Breast epithelium (tissue), 4 donors: ENCODE data around the gene C6orf15. TPM values are rescaled to one million over a fixed set of nuclear protein-coding genes. Genes with fewer than 3 reads are reported as not detected.
A peak's percentile ranks its signal among the peaks of the same experiment; 100 is the strongest.

Source experiments
- DNase-seq, 2 donors: peaks; one replicate each; pipeline ENCODE4 v3.0.0-alpha.2; 2019; ENCODE audit warnings: low spot score in 2 of 2
- H3K27ac ChIP-seq, 2 donors: fragments of 200-600 bp; sonication (generic) in 1 of 2; one replicate each; pipeline ENCODE4 v1.5.1; 2016 to 2019; ENCODE audit warnings: mild to moderate bottlenecking in 1 of 2
- H3K27me3 ChIP-seq, 2 donors: fragments of 200-600 bp; sonication (generic) in 1 of 2; one replicate each; pipeline versions ENCODE4 v1.5.1 to v1.6.0; 2017 to 2019; ENCODE audit warnings: control low read depth in 1 of 2, mild to moderate bottlenecking in 1 of 2
- H3K36me3 ChIP-seq: fragments of 200-600 bp; one replicate; pipeline ENCODE4 v1.5.1; 2019
- H3K4me1 ChIP-seq, 2 donors: fragments of 200-600 bp; sonication (generic); one replicate each; pipeline ENCODE4 v1.5.1; 2016 to 2019; ENCODE audit warnings: control low read depth in 1 of 2
- H3K4me3 ChIP-seq, 3 donors: fragments of 200-600 bp; sonication (generic); 1 replicate in 2 of 3; 2 replicates in 1 of 3; pipeline ENCODE4 v1.5.1; 2016 to 2019; ENCODE audit warnings: mild to moderate bottlenecking in 3 of 3, moderate library complexity in 2 of 3
- H3K9me3 ChIP-seq, 2 donors: fragments of 200-600 bp; sonication (generic) in 1 of 2; one replicate each; pipeline ENCODE4 v1.5.1; 2016 to 2019; ENCODE audit warnings: control low read depth in 1 of 2
- CTCF ChIP-seq, 3 donors: fragments of 450-650 bp; IDR thresholded peaks; one replicate each; pipeline ENCODE4 v1.5.1; 2016 to 2017; ENCODE audit warnings: antibody characterized with exemption in 3 of 3, mild to moderate bottlenecking in 3 of 3, moderate library complexity in 3 of 3
- POLR2A ChIP-seq: fragments of 450-650 bp; IDR thresholded peaks from one replicate; pipeline ENCODE4 v1.6.1; 2016; ENCODE audit warnings: antibody characterized with exemption, mild to moderate bottlenecking, moderate library complexity
- POLR2AphosphoS5 ChIP-seq, 3 donors: sonication (generic); formaldehyde crosslinking; IDR thresholded peaks; one replicate each; pipeline ENCODE4 v1.6.1; 2017; ENCODE audit warnings: antibody characterized with exemption in 3 of 3
- intact Hi-C: fragments of 100-400 bp; cut with DNase I; formaldehyde crosslinking; loops from one replicate; pipeline ENCODE4 v1.15.1; 2023; ENCODE audit warnings: low total_unique reads
- total RNA-seq, 3 donors: library from RNA; depleted of rRNA; stranded (reverse); fragments of >200 nt; gene quantifications; one replicate each; pipeline ENCODE4 v1.1.0, GENCODE V29; 2016

C6orf15 gene
- total RNA-seq, 3 donors from 2014 or later: 0.59 TPM; not detected in 2

GRCh38 chr6:31110825-31111582 is 1.4 kb downstream of the C6orf15 start:
- intact Hi-C loops: no loop called here
- Histone ChIP-seq H3K27me3 (no peaks in the 10 kb centered on the region), H3K36me3 (no peaks in the 10 kb centered on the region), H3K9me3 (no peaks in the 10 kb centered on the region), H3K4me1 (peaks cover 7 to 15% of the 10 kb centered on the region in 2 donors), H3K27ac (no peak overlapping the region), H3K4me3 (no peak overlapping the region)
- no peak for DNase-seq
- TF ChIP-seq POLR2A (no peak), POLR2AphosphoS5 (IDR thresholded peaks at IDR 0.05) (no peak), CTCF (IDR thresholded peaks at IDR 0.05) (no peak)

GRCh38 chr6:31107052-31107451 is 5.3 kb downstream of the C6orf15 start:
- Histone ChIP-seq H3K9me3 (no peaks in the 10 kb centered on the region), H3K4me1 (no peaks in the 10 kb centered on the region), H3K27ac (no peak overlapping the region), H3K4me3 (no peak overlapping the region), H3K27me3 (no peaks in the 10 kb centered on the region), H3K36me3 (no peaks in the 10 kb centered on the region)
- no peak for TF ChIP-seq CTCF (IDR thresholded peaks at IDR 0.05)
- TF ChIP-seq POLR2AphosphoS5 (IDR thresholded peaks at IDR 0.05): no peak
- TF ChIP-seq POLR2A: no peak
- no peak for DNase-seq
- intact Hi-C loops: no loop called here

GRCh38 chr6:31103136-31103535 is 9.2 kb downstream of the C6orf15 start:
- intact Hi-C loops: no loop called here
- Histone ChIP-seq H3K27me3 (no peaks in the 10 kb centered on the region), H3K4me3 (no peak overlapping the region), H3K27ac (peak overlapping the region in 1 of 2 donors; percentile 42), H3K4me1 (no peaks in the 10 kb centered on the region), H3K36me3 (no peaks in the 10 kb centered on the region), H3K9me3 (no peaks in the 10 kb centered on the region)
- DNase-seq: no peak
- TF ChIP-seq POLR2A: no peak
- TF ChIP-seq CTCF (IDR thresholded peaks at IDR 0.05): no peak
- no peak for TF ChIP-seq POLR2AphosphoS5 (IDR thresholded peaks at IDR 0.05)

- H3K4me1 ChIP-seq: peaks cover 0 to 4% of the 10 kb centered on the region in 2 donors
- DNase-seq: no peak
- H3K27ac ChIP-seq: no peak overlapping the region
- H3K9me3 ChIP-seq: no peaks in the 10 kb centered on the region
- TF ChIP-seq POLR2AphosphoS5 (IDR thresholded peaks at IDR 0.05): no peak
- no peak for TF ChIP-seq CTCF (IDR thresholded peaks at IDR 0.05)
- no peak for TF ChIP-seq POLR2A
- H3K27me3 ChIP-seq: no peaks in the 10 kb centered on the region
- H3K36me3 ChIP-seq: no peaks in the 10 kb centered on the region
- H3K4me3 ChIP-seq: no peak overlapping the region
- intact Hi-C loops: no loop called here
These were observed 13.9 kb downstream of the C6orf15 start for GRCh38 chr6:31098449-31098938.

GRCh38 chr6:31096656-31097055 is 15.7 kb downstream of the C6orf15 start:
- H3K4me3 ChIP-seq: no peak overlapping the region
- H3K4me1 ChIP-seq: peaks cover 0 to 4% of the 10 kb centered on the region in 2 donors
- no peak for TF ChIP-seq POLR2A
- no peak for TF ChIP-seq CTCF (IDR thresholded peaks at IDR 0.05)
- TF ChIP-seq POLR2AphosphoS5 (IDR thresholded peaks at IDR 0.05): no peak
- H3K27me3 ChIP-seq: no peaks in the 10 kb centered on the region
- no peak for DNase-seq
- H3K27ac ChIP-seq: no peak overlapping the region
- intact Hi-C loops: no loop called here
- no peaks in the 10 kb centered on the region for H3K36me3 ChIP-seq
- no peaks in the 10 kb centered on the region for H3K9me3 ChIP-seq
